Muscle layer of colon (tissue), 2 donors: Measurements from ENCODE around the gene ZNF614.
A peak's percentile ranks its signal among the peaks of the same experiment; 100 is the strongest.
"Not testable (repeated sequence)": the region's sequence is repeated elsewhere in the genome, so short reads cannot be mapped to it uniquely, and the experiment has no call there.

Source experiments
- H3K27ac ChIP-seq: one replicate; pipeline ENCODE4 v1.7.0; 2013; ENCODE audit warnings: low read depth, mild to moderate bottlenecking, low read length, moderate library complexity
- H3K27me3 ChIP-seq, 2 donors: one replicate each; pipeline ENCODE4 v1.7.0; 2013; ENCODE audit warnings: low read length in 2 of 2, mild to moderate bottlenecking in 2 of 2; ENCODE audit not compliant: insufficient read depth in 2 of 2, control insufficient read depth in 1 of 2
- H3K36me3 ChIP-seq: one replicate; pipeline ENCODE4 v1.7.0; 2013; ENCODE audit warnings: mild to moderate bottlenecking, low read length; ENCODE audit not compliant: insufficient read depth
- H3K4me1 ChIP-seq: one replicate; pipeline ENCODE4 v1.7.0; 2013; ENCODE audit warnings: mild to moderate bottlenecking, low read length; ENCODE audit not compliant: insufficient read depth
- H3K4me3 ChIP-seq, 2 donors: one replicate each; pipeline ENCODE4 v1.7.0; 2013; ENCODE audit warnings: low read length in 2 of 2, low read depth in 1 of 2, mild to moderate bottlenecking in 1 of 2, moderate library complexity in 1 of 2
- H3K9ac ChIP-seq: one replicate; pipeline ENCODE4 v1.7.0; 2013; ENCODE audit warnings: low read length
- H3K9me3 ChIP-seq: one replicate; pipeline ENCODE4 v1.7.0; 2013; ENCODE audit warnings: mild to moderate bottlenecking, low read length
- donor health status: abdominal sarcoma.
- donor health status: Adenocarcinoma of cecum.

ZNF614 gene

DNA sequence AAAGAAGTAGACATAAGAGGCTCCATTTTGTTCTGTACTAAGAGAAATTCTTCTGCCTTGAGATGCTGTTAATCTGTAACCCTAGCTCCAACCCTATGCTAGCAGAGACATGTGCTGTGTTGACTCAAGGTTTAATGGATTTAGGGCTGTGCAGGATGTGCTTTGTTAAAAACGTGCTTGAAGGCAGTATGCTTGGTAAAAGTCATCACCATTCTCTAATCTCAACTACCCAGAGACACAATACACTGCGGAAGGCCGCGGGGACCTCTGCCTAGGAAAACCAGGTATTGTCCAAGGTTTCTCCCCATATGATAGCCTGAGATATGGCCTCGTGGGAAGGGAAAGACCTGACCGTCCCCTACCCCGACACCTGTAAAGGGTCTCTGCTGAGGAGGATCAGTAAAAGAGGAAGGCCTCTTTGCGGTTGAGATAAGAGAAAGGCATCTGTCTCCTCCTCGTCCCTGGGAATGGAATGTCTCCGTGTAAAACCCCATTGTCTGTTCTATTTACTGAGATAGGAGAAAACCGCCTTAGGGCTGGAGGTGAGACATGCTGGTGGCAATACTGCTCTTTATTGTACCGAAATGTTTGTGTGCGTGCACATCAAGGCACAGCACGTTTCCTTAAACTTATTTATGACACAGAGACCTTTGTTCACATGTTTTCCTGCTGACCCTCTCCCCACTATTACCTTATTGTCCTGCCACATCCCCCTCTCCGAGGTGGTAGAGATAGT lies 1.8 kb downstream of the ZNF614 start:
- H3K9ac ChIP-seq, H3K4me3 ChIP-seq, H3K4me1 ChIP-seq, H3K27me3 ChIP-seq, H3K27ac ChIP-seq: not testable (repeated sequence)
- Histone ChIP-seq H3K9me3 (peaks cover 15% of the 10 kb centered on the region), H3K36me3 (peaks cover 31% of the 10 kb centered on the region)

DNA sequence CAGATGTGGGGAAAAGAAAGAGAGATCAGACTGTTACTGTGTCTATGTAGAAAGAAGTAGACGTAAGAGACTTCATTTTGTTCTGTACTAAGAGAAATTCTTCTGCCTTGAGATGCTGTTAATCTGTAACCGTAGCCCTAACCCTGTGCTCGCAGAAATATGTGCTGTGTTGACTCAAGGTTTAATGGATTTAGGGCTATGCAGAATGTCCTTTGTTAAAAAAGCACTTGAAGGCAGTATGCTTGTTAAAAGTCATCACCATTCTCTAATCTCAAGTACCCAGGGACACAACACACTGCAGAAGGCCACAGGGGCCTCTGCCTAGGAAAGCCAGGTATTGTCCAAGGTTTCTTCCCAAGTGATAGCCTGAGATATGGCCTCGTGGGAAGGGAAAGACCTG lies 3.7 kb downstream of the ZNF614 start:
- not testable (repeated sequence) for H3K4me1 ChIP-seq, H3K27ac ChIP-seq, H3K9ac ChIP-seq, H3K4me3 ChIP-seq, H3K27me3 ChIP-seq
- peaks cover 27% of the 10 kb centered on the region for H3K9me3 ChIP-seq
- H3K36me3 ChIP-seq: peaks cover 48% of the 10 kb centered on the region

DNA sequence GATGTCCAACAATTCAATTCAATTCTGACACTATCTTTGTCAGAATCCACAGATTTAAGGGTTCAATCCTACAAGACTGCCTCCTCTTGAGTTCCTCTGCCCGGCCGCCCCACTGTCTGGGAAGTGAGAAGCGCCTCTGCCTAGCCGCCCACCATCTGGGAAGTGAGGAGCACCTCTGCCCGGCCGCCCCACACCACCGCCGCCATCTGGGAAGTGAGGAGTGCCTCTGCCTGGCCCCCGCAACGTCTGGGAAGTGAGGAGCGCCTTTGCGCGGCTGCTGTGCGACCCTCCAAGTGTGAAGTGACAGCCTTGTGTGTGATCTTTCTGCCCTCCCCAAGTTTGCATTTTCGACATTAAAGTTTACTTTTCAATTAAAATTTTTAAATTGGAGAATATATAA lies 6.0 kb downstream of the ZNF614 start:
- H3K27me3 ChIP-seq: no peaks in the 10 kb centered on the region
- H3K9me3 ChIP-seq: peaks cover 34% of the 10 kb centered on the region
- H3K36me3 ChIP-seq: peaks cover 58% of the 10 kb centered on the region
- H3K9ac ChIP-seq: no peak overlapping the region
- no peak overlapping the region for H3K4me3 ChIP-seq
- peaks cover 4% of the 10 kb centered on the region for H3K4me1 ChIP-seq
- H3K27ac ChIP-seq: no peak overlapping the region

DNA sequence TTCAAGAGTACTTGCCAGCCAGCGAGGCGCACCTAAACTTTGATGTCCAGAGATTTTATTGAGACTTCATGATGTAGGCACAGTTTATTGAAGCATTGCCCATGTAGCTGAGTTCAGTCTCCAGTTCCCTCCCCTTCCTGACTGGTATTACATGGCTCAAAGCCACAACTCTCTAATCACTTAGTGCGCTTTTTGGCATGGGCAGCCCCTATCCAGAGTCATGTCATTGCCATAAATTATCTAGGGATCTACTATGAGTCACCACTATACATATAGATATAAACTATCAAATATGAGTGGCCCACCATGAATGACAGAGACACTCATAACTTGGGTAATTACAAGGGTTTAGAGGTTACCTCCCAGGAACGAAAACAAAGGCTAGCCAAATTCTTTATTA lies 7.7 kb downstream of the ZNF614 start:
- no peak overlapping the region for H3K9ac ChIP-seq
- peaks cover 45% of the 10 kb centered on the region for H3K9me3 ChIP-seq
- H3K36me3 ChIP-seq: peaks cover 71% of the 10 kb centered on the region
- no peak overlapping the region for H3K4me3 ChIP-seq
- H3K27ac ChIP-seq: no peak overlapping the region
- H3K4me1 ChIP-seq: no peaks in the 10 kb centered on the region
- no peaks in the 10 kb centered on the region for H3K27me3 ChIP-seq

DNA sequence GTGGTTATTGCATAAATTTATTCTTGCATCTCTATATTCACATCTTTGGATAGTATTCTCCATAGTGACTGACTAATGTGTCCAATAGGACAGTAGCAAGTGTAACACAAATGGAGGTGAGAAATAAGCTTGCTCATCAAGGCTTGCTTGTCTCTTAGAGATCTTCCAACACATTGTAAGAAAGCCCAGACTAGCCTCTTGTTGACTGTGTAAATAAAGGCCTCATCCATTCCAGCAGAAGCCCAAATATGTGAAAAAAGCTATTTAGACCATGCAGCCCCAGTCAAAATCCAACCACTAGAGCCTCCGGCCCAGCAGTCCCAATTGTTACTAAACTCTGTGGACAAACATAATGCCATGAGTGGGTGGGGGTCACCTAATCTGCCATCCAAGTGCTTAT lies 17.5 kb downstream of the ZNF614 start:
- Histone ChIP-seq H3K27me3 (no peaks in the 10 kb centered on the region), H3K4me3 (no peak overlapping the region), H3K9me3 (no peaks in the 10 kb centered on the region), H3K9ac (no peak overlapping the region), H3K4me1 (peaks cover 4% of the 10 kb centered on the region), H3K27ac (no peak overlapping the region), H3K36me3 (peaks cover 8% of the 10 kb centered on the region)

DNA sequence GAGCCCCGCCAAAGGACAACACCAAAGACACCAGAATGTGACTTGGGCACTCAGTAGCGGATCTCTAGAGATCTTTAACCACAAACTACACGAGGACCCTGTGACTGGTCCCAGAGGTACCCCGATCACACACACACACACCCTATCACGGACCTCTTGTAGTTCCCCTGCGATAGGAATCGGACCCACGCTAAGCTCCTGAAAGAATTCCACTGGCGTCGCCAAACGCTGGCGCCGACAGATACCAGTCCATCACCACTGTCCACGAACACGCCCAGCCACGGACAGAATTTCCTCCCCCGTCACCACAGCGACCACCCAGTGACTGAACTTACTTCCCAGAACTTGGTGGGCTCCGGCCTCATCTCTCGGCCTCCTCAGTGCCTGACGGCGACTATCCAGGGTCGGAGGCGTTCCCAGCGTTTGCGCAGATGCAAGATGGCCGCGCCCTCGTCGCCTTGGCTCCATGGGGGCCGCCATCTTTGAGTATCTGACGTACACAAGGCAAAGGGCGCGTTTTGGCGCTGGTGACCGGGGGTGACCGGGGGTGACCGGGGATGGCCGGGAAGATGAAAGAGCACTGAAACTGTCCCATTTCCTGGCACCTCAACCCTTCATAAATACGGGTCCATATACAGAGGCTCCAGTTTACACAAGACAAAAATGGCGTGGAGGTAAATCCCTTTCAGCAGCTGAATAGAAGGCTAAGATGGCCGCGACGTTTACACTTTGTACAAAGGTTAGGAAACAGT lies 20.2 kb downstream of the ZNF614 start, which contains the start of gene ZNF615:
Gene ZNF615, minus strand, starts transcription at position 406 of the 752 bp plus-strand sequence. CDS start 4,500 bp downstream, outside the sequence.
- Histone ChIP-seq H3K9ac (peak within 1 kb of the TSS; percentile 46), H3K27ac (peak within 1 kb of the TSS; percentile 29), H3K9me3 (no peaks in the 10 kb centered on the region)

DNA sequence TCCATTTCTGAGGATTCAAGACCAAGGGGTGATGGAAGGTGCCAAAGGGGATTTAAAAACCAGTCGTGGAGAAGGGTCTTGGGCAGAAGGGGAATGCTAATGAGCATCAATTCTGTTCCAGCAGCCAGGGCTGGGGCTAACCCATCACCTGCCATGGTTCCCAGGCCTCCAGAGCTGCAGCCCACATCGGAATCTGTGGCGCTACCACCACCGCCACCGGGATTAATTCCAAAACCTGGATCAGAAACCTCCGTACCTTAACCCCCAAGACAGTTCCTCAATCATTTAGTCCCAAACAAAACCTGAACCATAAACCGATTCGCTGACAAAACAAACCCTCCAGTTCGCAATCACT lies 20.8 kb downstream of the ZNF614 start:
- peak overlapping the region; percentile 48 to 69 for H3K4me3 ChIP-seq
- H3K9ac ChIP-seq: peak overlapping the region; percentile 46
- H3K27me3 ChIP-seq: no peaks in the 10 kb centered on the region
- no peaks in the 10 kb centered on the region for H3K9me3 ChIP-seq
- H3K4me1 ChIP-seq: peaks cover 4% of the 10 kb centered on the region
- peaks cover 4% of the 10 kb centered on the region for H3K36me3 ChIP-seq
- peak overlapping the region; percentile 29 for H3K27ac ChIP-seq

More for the DNA sequence above, 20.2 kb downstream of the ZNF614 start, which contains the start of gene ZNF615:
- no peaks in the 10 kb centered on the region for H3K27me3 ChIP-seq
- H3K4me1 ChIP-seq: peaks cover 4% of the 10 kb centered on the region
- H3K4me3 ChIP-seq: peak within 1 kb of the TSS; percentile 48 to 69
- H3K36me3 ChIP-seq: peaks cover 7% of the 10 kb centered on the region

DNA sequence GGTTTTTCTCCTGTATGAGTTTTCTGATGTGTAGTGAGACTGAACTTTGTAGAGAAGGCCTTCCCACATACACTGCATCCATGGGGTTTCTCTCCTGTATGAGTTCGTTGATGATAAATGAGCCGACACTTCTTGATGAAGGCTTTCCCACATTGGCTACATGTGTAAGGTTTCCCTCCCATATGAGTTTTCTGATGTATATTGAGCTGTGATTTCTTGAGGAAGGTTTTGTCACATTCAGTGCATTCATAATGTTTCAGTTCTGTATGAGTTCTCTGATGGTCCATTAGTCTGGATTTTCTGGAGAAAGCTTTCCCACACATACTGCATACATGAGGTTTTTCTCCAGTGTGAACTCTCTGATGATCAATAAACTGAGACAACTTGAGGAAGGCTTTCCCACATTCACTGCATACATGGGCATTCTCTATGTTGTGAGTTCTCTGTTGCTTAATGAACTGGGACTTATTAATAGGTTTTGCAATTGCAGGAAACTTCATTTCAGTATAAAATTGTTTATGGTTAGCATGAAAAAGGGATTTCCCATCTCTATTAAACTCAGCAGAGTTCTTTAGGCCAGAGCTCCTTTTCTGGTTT lies 34.0 kb downstream of the ZNF614 start:
- peaks cover 58% of the 10 kb centered on the region for H3K36me3 ChIP-seq
- no peak overlapping the region for H3K9ac ChIP-seq
- H3K27ac ChIP-seq: no peak overlapping the region
- H3K4me3 ChIP-seq: peak overlapping the region in 1 of 2 donors; percentile 53
- no peaks in the 10 kb centered on the region for H3K4me1 ChIP-seq
- peaks cover 67% of the 10 kb centered on the region for H3K9me3 ChIP-seq
- H3K27me3 ChIP-seq: no peaks in the 10 kb centered on the region

DNA sequence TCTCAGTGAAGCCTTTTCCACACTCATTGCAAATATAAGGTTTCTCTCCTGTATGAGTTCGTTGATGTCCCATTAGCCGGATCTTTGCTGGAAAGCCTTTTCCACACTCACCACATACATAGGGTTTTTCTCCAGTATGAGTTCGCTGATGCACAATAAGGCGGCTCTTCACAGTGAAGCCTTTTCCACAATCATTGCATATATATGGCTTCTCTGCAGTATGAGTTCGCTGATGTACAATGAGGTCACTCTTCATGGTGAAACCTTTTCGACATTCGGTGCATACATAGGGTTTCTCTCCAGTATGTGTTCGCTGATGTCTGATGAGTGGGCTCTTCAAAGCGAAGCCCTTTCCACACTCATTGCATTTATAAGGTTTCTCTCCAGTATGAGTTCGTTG lies 34.8 kb downstream of the ZNF614 start:
- no peak overlapping the region for H3K9ac ChIP-seq
- no peaks in the 10 kb centered on the region for H3K27me3 ChIP-seq
- H3K4me3 ChIP-seq: peak overlapping the region in 1 of 2 donors; percentile 53
- no peak overlapping the region for H3K27ac ChIP-seq
- H3K9me3 ChIP-seq: peaks cover 68% of the 10 kb centered on the region
- H3K4me1 ChIP-seq: no peaks in the 10 kb centered on the region
- H3K36me3 ChIP-seq: peaks cover 52% of the 10 kb centered on the region

DNA sequence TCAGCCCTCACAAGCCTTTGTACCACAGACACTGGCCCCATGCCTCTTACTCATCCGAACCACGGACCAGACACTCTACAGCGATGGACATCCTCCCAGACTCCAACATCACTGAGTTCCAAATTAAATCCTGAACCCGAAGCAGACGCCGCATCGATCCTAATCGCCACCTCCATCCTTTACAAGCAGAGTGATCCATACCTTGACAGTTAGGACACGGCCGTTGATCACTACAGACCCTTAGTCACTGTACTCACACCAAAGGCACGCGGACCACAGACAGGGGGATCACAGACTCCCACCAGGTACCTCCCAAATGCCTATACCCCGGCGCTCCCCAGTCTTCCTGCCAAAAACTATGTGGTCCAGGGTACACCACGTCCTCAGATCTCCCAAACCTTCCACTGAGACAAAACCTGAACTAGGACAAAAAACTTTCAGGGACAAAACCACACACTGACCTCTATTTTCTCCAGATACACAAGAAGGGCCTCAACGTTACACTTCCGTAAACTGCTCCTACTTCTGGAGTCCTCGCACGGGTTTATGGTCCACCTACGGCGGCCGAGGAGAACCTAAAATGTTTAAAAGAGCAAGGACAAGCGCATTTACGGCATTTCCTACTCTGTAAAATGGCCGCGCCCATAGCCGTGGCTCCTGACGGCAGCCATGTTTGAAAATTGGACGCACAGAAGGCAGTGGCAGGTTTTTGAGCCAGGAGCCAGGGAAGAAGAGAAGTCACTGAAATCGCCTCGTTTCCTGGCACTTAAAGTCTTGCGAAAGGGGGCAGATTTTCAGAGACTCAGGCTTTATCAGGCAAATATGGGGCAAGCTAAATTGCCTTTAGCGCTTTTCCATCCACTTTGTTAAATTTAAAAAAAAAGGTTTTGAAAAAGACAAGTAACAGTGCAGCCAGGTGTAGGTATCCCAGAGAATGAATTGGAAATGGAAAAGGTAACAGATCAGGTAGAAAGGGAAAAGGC lies 41.6 kb downstream of the ZNF614 start, which contains the start of gene ZNF350:
Gene ZNF350, minus strand, starts transcription at position 532 of the 983 bp plus-strand sequence. CDS start 12,480 bp downstream, outside the sequence.
- H3K27me3 ChIP-seq: no peaks in the 10 kb centered on the region
- H3K9ac ChIP-seq: peak within 1 kb of the TSS; percentile 99
- peaks cover 12% of the 10 kb centered on the region for H3K9me3 ChIP-seq
- peak within 1 kb of the TSS; percentile 77 for H3K27ac ChIP-seq
- H3K4me1 ChIP-seq: no peaks in the 10 kb centered on the region
- peaks cover 4% of the 10 kb centered on the region for H3K36me3 ChIP-seq
- H3K4me3 ChIP-seq: peak within 1 kb of the TSS; percentile 66 to 95
